Neutrophil (primary cell): ENCODE measurements around the gene LAPTM5.
A peak's percentile ranks its signal among the peaks of the same experiment; 100 is the strongest.

Source experiments
- H3K27ac ChIP-seq: fragments of 200-600 bp; sonication (generic); 2 replicates; pipeline ENCODE4 v1.5.1; 2016; ENCODE audit warnings: mild to moderate bottlenecking, moderate library complexity
- H3K27me3 ChIP-seq: fragments of 200-600 bp; sonication (generic); 2 replicates; pipeline ENCODE4 v1.6.0; 2016; ENCODE audit warnings: mild to moderate bottlenecking
- H3K36me3 ChIP-seq: fragments of 200-600 bp; sonication (generic); 2 replicates; pipeline ENCODE4 v1.5.1; 2017
- H3K4me1 ChIP-seq, 2 experiments: fragments of 200-600 bp in 1 of 2; sonication (generic) in 1 of 2; 1 replicate in 1 of 2; 2 replicates in 1 of 2; pipeline versions ENCODE4 v1.5.1 to v1.6.1; 2013 to 2016; ENCODE audit warnings: low read depth in 1 of 2, low read length in 1 of 2, mild to moderate bottlenecking in 1 of 2, moderate library complexity in 1 of 2; ENCODE audit not compliant: control insufficient read depth in 1 of 2, insufficient read depth in 1 of 2
- H3K4me3 ChIP-seq, 2 experiments: fragments of 200-600 bp in 1 of 2; sonication (generic) in 1 of 2; 1 replicate in 1 of 2; 2 replicates in 1 of 2; pipeline ENCODE4 v1.5.1; 2013 to 2016; ENCODE audit warnings: low read depth in 1 of 2, low read length in 1 of 2, mild to moderate bottlenecking in 1 of 2, moderate library complexity in 1 of 2
- H3K9me3 ChIP-seq: fragments of 200-600 bp; sonication (generic); 2 replicates; pipeline ENCODE4 v1.5.1; 2016
- CTCF ChIP-seq: fragments of 200-600 bp; sonication (generic); IDR thresholded peaks from 2 replicates; pipeline ENCODE4 v1.5.1; 2016; ENCODE audit warnings: antibody characterized with exemption

The LAPTM5 gene

GRCh38 chr1:30707412-30708360, 49.9 kb downstream of the LAPTM5 start:
- H3K4me3 ChIP-seq = no peak overlapping the region

GRCh38 chr1:30706528-30706927, 51.0 kb downstream of the LAPTM5 start:
- peaks cover 63% of the 10 kb centered on the region for H3K27me3 ChIP-seq
- no peak overlapping the region for H3K4me3 ChIP-seq
- no peaks in the 10 kb centered on the region for H3K36me3 ChIP-seq
- no peaks in the 10 kb centered on the region for H3K4me1 ChIP-seq
- no peak for TF ChIP-seq CTCF
- no peaks in the 10 kb centered on the region for H3K9me3 ChIP-seq
- no peak overlapping the region for H3K27ac ChIP-seq

More at GRCh38 chr1:30707412-30708360, 49.9 kb downstream of the LAPTM5 start:
- no peaks in the 10 kb centered on the region for H3K9me3 ChIP-seq
- peak; percentile 49 for TF ChIP-seq CTCF
- H3K36me3 ChIP-seq = no peaks in the 10 kb centered on the region
- H3K27me3 ChIP-seq = peaks cover 74% of the 10 kb centered on the region
- no peak overlapping the region for H3K27ac ChIP-seq
- H3K4me1 ChIP-seq = no peaks in the 10 kb centered on the region

- Histone ChIP-seq H3K27me3 (peaks cover 56% of the 10 kb centered on the region), H3K9me3 (no peaks in the 10 kb centered on the region), H3K4me1 (no peaks in the 10 kb centered on the region), H3K36me3 (no peaks in the 10 kb centered on the region), H3K27ac (no peak overlapping the region), H3K4me3 (no peak overlapping the region)
- no peak for TF ChIP-seq CTCF
These were observed 51.9 kb downstream of the LAPTM5 start for GRCh38 chr1:30705698-30706097.

- no peak overlapping the region for H3K4me3 ChIP-seq
- no peak overlapping the region for H3K27ac ChIP-seq
- no peaks in the 10 kb centered on the region for H3K36me3 ChIP-seq
- peaks cover 48% of the 10 kb centered on the region for H3K27me3 ChIP-seq
- no peaks in the 10 kb centered on the region for H3K4me1 ChIP-seq
- H3K9me3 ChIP-seq = no peaks in the 10 kb centered on the region
- TF ChIP-seq CTCF = no peak
These were observed 52.6 kb downstream of the LAPTM5 start for GRCh38 chr1:30704765-30705509.

GRCh38 chr1:30704271-30704670, 53.3 kb downstream of the LAPTM5 start:
- Histone ChIP-seq H3K9me3 (no peaks in the 10 kb centered on the region), H3K27me3 (peaks cover 41% of the 10 kb centered on the region)

More at GRCh38 chr1:30704271-30704670, 53.3 kb downstream of the LAPTM5 start:
- Histone ChIP-seq H3K4me3 (no peak overlapping the region), H3K4me1 (no peaks in the 10 kb centered on the region), H3K36me3 (no peaks in the 10 kb centered on the region), H3K27ac (no peak overlapping the region)
- TF ChIP-seq CTCF = no peak
